Astrocyte of the spinal cord (primary cell): Measurements from ENCODE around the gene PTBP3.
"Not testable (repeated sequence)": the region's sequence is repeated elsewhere in the genome, so short reads cannot be mapped to it uniquely, and the experiment has no call there.

Source experiments
- DNase-seq: peaks from one replicate; pipeline ENCODE4 v3.0.0; 2011; ENCODE audit warnings: low read depth, low spot score
- H3K4me3 ChIP-seq: 2 replicates; pipeline ENCODE4 v1.5.1; 2011; ENCODE audit warnings: low read depth, mild to moderate bottlenecking, low read length, moderate library complexity
- CTCF ChIP-seq: IDR thresholded peaks from 2 replicates; pipeline ENCODE4 v1.5.1; 2012; ENCODE audit warnings: low read depth, mild to moderate bottlenecking, low read length, inconsistent platforms
- in situ Hi-C: cut with HindIII; loops from 2 replicates; pipeline ENCODE4 v1.10.0; 2017; ENCODE audit warnings: low sequenced_read_pairs

The PTBP3 gene

GRCh38 chr9:112193572-112194288, 139.7 kb downstream of the PTBP3 start:
- no peak overlapping the region for H3K4me3 ChIP-seq
- DNase-seq: no peak
- no peak for TF ChIP-seq CTCF
- in situ Hi-C loops: no loop called here

- DNase-seq, H3K4me3 ChIP-seq, in situ Hi-C loops: not testable (repeated sequence)
Observed at GRCh38 chr9:112190320-112190719, 143.1 kb downstream of the PTBP3 start.

GRCh38 chr9:112188884-112189283, 144.5 kb downstream of the PTBP3 start:
- TF ChIP-seq CTCF: no peak
- H3K4me3 ChIP-seq: no peak overlapping the region
- no peak for DNase-seq
- in situ Hi-C loops: no loop called here

- DNase-seq: no peak
- in situ Hi-C loops: no loop called here
Observed at GRCh38 chr9:112187404-112187803, 146.0 kb downstream of the PTBP3 start.

GRCh38 chr9:112186695-112187094, 146.7 kb downstream of the PTBP3 start:
- DNase-seq: no peak
- TF ChIP-seq CTCF: no peak
- in situ Hi-C loops: no loop called here
- no peak overlapping the region for H3K4me3 ChIP-seq

More at GRCh38 chr9:112187404-112187803, 146.0 kb downstream of the PTBP3 start:
- TF ChIP-seq CTCF: no peak
- no peak overlapping the region for H3K4me3 ChIP-seq

- no peak overlapping the region for H3K4me3 ChIP-seq
- in situ Hi-C loops: no loop called here
- no peak for DNase-seq
- TF ChIP-seq CTCF: no peak
Observed at GRCh38 chr9:112184946-112185345, 148.5 kb downstream of the PTBP3 start.

GRCh38 chr9:112184221-112184620, 149.2 kb downstream of the PTBP3 start:
- in situ Hi-C loops: no loop called here
- H3K4me3 ChIP-seq: no peak overlapping the region
- TF ChIP-seq CTCF: no peak
- no peak for DNase-seq
